Transverse colon (tissue), 4 donors: ENCODE measurements around the gene TXNDC17. TPM values are rescaled to one million over a fixed set of nuclear protein-coding genes. Genes with fewer than 3 reads are reported as not detected.
A peak's percentile ranks its signal among the peaks of the same experiment; 100 is the strongest.
"Not testable (repeated sequence)": the region's sequence is repeated elsewhere in the genome, so short reads cannot be mapped to it uniquely, and the experiment has no call there.

Experiments used
- DNase-seq: peaks from one replicate; pipeline ENCODE4 v3.0.0-alpha.2; 2019
- H3K27ac ChIP-seq, 4 donors: fragments of 200-600 bp; sonication (generic); 2 replicates each; pipeline ENCODE4 v1.5.1; 2016 to 2018; ENCODE audit warnings: inconsistent platforms in 4 of 4
- H3K27me3 ChIP-seq: fragments of 200-600 bp; sonication (generic); 2 replicates; pipeline ENCODE4 v1.5.1; 2017; ENCODE audit warnings: inconsistent platforms
- H3K36me3 ChIP-seq, 4 donors: fragments of 200-600 bp; sonication (generic); 2 replicates each; pipeline ENCODE4 v1.5.1; 2017 to 2019; ENCODE audit warnings: inconsistent platforms in 4 of 4
- H3K4me1 ChIP-seq, 4 donors: fragments of 200-600 bp; sonication (generic); 2 replicates each; pipeline ENCODE4 v1.5.1; 2017 to 2020; ENCODE audit warnings: inconsistent platforms in 4 of 4
- H3K4me3 ChIP-seq, 4 donors: fragments of 200-600 bp; sonication (generic); 1 replicate in 1 of 4; 2 replicates in 3 of 4; pipeline versions ENCODE4 v1.5.1 to v1.6.1; 2017 to 2019; ENCODE audit warnings: inconsistent platforms in 4 of 4
- H3K9me3 ChIP-seq, 2 donors: fragments of 200-600 bp; sonication (generic); 2 replicates each; pipeline ENCODE4 v1.5.1; 2017 to 2019; ENCODE audit warnings: inconsistent platforms in 2 of 2
- EP300 ChIP-seq: sonication (generic); formaldehyde crosslinking; IDR thresholded peaks from one replicate; pipeline ENCODE4 v1.6.1; 2017; ENCODE audit warnings: antibody characterized with exemption, low read depth
- POLR2A ChIP-seq: fragments of 450-650 bp; IDR thresholded peaks from one replicate; pipeline ENCODE4 v1.6.1; 2016; ENCODE audit warnings: antibody characterized with exemption, mild to moderate bottlenecking, moderate library complexity
- POLR2AphosphoS5 ChIP-seq, 3 donors: sonication (generic); formaldehyde crosslinking; IDR thresholded peaks; one replicate each; pipeline ENCODE4 v1.6.1; 2016; ENCODE audit warnings: antibody characterized with exemption in 3 of 3
- WGBS, 2 donors: methylation state at CpG; one replicate each; pipeline ENCODE4 v1.1.5; 2018; ENCODE audit warnings: low coverage in 1 of 2; 5-methylcytosine and 5-hydroxymethylcytosine counted together
- in situ Hi-C, 4 donors: fragments of 200-750 bp; cut with MboI; loops; one replicate each; pipeline versions ENCODE4 v1.15.0 to v1.15.1; 2017; ENCODE audit warnings: low sequenced_read_pairs in 3 of 4, low pct_ligation_motif_present in 1 of 4, low pct_unique_long_range_greater_than_20kb in 1 of 4
- intact Hi-C: fragments of 100-400 bp; cut with DNase I; formaldehyde crosslinking; loops from one replicate; pipeline ENCODE4 v1.15.1; 2023; ENCODE audit warnings: low total_unique reads
- total RNA-seq, 4 donors: library from RNA; depleted of rRNA; stranded (reverse); fragments of >200 nt; gene quantifications; one replicate each; pipeline ENCODE4 v1.1.0, GENCODE V29; 2016
- TF ChIP-seq, protein P1 (sequence below), 5 experiments: fragments of 200-600 bp in 3 of 5; fragments of 450-650 bp in 2 of 5; sonication (generic) in 3 of 5; IDR thresholded peaks; 1 replicate in 2 of 5; 2 replicates in 3 of 5; pipeline ENCODE4 v1.5.1; 2016 to 2017; ENCODE audit warnings: antibody characterized with exemption in 5 of 5, inconsistent platforms in 3 of 5, mild to moderate bottlenecking in 2 of 5, moderate library complexity in 1 of 5

Gene TXNDC17
- total RNA-seq, 4 donors from 2014 or later, result 60.2 to 439 (median 238) TPM

- no peak for TF ChIP-seq POLR2AphosphoS5 (IDR thresholded peaks at IDR 0.05)
- no peak for TF ChIP-seq EP300
- no peak for TF ChIP-seq POLR2A
- TF ChIP-seq, protein P1, sequence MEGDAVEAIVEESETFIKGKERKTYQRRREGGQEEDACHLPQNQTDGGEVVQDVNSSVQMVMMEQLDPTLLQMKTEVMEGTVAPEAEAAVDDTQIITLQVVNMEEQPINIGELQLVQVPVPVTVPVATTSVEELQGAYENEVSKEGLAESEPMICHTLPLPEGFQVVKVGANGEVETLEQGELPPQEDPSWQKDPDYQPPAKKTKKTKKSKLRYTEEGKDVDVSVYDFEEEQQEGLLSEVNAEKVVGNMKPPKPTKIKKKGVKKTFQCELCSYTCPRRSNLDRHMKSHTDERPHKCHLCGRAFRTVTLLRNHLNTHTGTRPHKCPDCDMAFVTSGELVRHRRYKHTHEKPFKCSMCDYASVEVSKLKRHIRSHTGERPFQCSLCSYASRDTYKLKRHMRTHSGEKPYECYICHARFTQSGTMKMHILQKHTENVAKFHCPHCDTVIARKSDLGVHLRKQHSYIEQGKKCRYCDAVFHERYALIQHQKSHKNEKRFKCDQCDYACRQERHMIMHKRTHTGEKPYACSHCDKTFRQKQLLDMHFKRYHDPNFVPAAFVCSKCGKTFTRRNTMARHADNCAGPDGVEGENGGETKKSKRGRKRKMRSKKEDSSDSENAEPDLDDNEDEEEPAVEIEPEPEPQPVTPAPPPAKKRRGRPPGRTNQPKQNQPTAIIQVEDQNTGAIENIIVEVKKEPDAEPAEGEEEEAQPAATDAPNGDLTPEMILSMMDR (IDR thresholded peaks at IDR 0.05), result no peak
- H3K9me3 ChIP-seq, result no peaks in the 10 kb centered on the region
- in situ Hi-C loops (loop anchor here in 1 of 4 donors (25.0 kb wide), 1 partner anchor 355 kb away; the partner anchor contains the start of genes BCL6B and RNASEK), intact Hi-C loops (no loop called here)
- peak overlapping the region in 1 of 4 donors; percentile 39 for H3K4me3 ChIP-seq
- no peak overlapping the region for H3K27ac ChIP-seq
- no peaks in the 10 kb centered on the region for H3K36me3 ChIP-seq
- DNase-seq, result no peak
- H3K27me3 ChIP-seq, result peaks cover 69% of the 10 kb centered on the region
- H3K4me1 ChIP-seq, result peaks cover 0 to 29% (median 12%) of the 10 kb centered on the region in 4 donors
- WGBS, 2 donors, result 71 to 80% methylated on average over 3 to 18 of the region's 18 CpGs
Observed at GRCh38 chr17:6657633-6658287, 16.9 kb downstream of the TXNDC17 start.

- DNase-seq, H3K4me3 ChIP-seq, H3K36me3 ChIP-seq, H3K27ac ChIP-seq, H3K9me3 ChIP-seq, intact Hi-C loops: not testable (repeated sequence)
- 83 to 96% methylated on average over 1 to 5 of the region's 5 CpGs for WGBS, 2 donors
- in situ Hi-C loops, result loop anchor here in 1 of 4 donors (25.0 kb wide), 1 partner anchor 354 kb away; the partner anchor contains the start of genes BCL6B and RNASEK
- H3K4me1 ChIP-seq, result peaks cover 0 to 23% (median 10%) of the 10 kb centered on the region in 4 donors
- H3K27me3 ChIP-seq, result peaks cover 74% of the 10 kb centered on the region
Observed at GRCh38 chr17:6658411-6658810, 17.6 kb downstream of the TXNDC17 start.

DNA sequence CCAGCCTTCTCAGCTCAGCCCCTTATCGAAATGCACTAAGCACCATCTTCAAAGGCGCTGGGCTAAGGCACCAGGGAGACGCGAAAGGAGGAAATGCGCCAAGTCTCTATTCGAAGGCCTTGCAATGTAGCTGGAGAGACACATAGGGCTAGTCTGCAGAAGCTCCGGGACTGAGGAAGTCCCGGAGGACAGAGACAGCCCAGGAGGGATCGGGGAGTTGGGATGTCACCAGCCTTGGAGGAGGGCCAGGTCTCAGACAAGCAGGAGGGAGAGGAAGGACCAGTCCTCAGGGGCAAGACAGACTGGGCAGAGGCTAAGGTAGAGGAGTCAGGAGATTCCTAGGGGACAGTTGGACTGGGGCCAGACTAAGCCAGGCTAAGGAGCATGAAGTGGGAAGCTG is 19.2 kb downstream of the TXNDC17 start:
- no peaks in the 10 kb centered on the region for H3K9me3 ChIP-seq
- in situ Hi-C loops (loop anchor here in 2 of 4 donors (10.0 to 25.0 kb wide), 3 partner anchors 185 to 352 kb away; partner anchors contain the start of genes BCL6B (in 1 of the 2) and RNASEK (in 1 of the 2)), intact Hi-C loops (loop anchor here (10.0 kb wide), 1 partner anchor 185 kb away; no protein-coding TSS in a partner anchor)
- no peak overlapping the region for H3K27ac ChIP-seq
- DNase-seq, result no peak
- TF ChIP-seq POLR2A (no peak), POLR2AphosphoS5 (IDR thresholded peaks at IDR 0.05) (no peak), EP300 (no peak)
- TF ChIP-seq, protein P1 (IDR thresholded peaks at IDR 0.05), result no peak
- H3K4me3 ChIP-seq, result no peak overlapping the region
- H3K4me1 ChIP-seq, result peaks cover 0 to 13% (median 3%) of the 10 kb centered on the region in 4 donors
- peaks cover 58% of the 10 kb centered on the region for H3K27me3 ChIP-seq
- H3K36me3 ChIP-seq, result no peaks in the 10 kb centered on the region
- 88% methylated on average over 9 of the region's 9 CpGs; no CpG with 5 or more reads in 1 of the 2 donors for WGBS, 2 donors

DNA sequence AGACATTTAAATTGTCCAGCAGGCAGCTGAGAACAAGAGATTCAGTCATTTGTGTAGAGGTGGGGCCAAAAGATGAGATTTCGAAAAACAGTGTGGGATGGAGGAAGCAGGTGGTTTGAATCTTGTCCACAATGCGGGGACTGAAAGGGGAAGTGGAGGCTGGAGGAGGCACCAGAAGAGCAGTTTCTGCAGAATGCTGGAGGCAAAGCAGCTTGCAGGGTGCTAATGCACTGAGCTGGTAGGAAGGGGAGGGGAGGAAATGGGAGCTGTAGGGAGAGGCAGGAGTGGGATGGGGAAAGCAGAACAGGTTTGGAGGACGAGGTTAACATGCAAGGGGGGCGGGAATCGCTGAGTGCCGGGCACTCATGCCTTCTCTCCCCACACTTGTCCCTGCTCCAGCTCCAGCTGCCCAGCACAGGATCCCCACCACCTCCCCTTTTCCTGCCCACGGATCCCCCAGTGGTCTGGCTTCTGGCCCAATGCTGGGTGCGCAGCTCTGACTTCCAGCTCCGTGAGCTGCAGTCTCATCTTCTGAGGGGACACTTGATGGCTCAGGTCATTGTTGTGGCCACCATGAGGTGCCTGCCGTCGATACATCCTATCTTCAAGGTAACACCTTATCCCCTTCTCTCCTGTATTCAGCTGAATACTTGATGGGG is 20.1 kb downstream of the TXNDC17 start:
- H3K27ac ChIP-seq, result no peak overlapping the region
- 40 to 49% methylated on average over 2 to 11 of the region's 11 CpGs for WGBS, 2 donors
- no peak for TF ChIP-seq POLR2AphosphoS5 (IDR thresholded peaks at IDR 0.05)
- H3K36me3 ChIP-seq, result no peaks in the 10 kb centered on the region
- in situ Hi-C loops, result loop anchor here in 2 of 4 donors (10.0 to 25.0 kb wide), 3 partner anchors 184 to 351 kb away; partner anchors contain the start of genes BCL6B (in 1 of the 2) and RNASEK (in 1 of the 2)
- H3K4me1 ChIP-seq, result peaks cover 0 to 8% (median 0%) of the 10 kb centered on the region in 4 donors
- no peak for DNase-seq
- peaks cover 52% of the 10 kb centered on the region for H3K27me3 ChIP-seq
- intact Hi-C loops, result loop anchor here (10.0 kb wide), 1 partner anchor 184 kb away; no protein-coding TSS in a partner anchor
- no peak overlapping the region for H3K4me3 ChIP-seq
- H3K9me3 ChIP-seq, result no peaks in the 10 kb centered on the region

GRCh38 chr17:6661464-6661848 is 20.6 kb downstream of the TXNDC17 start:
- H3K27me3 ChIP-seq, result peaks cover 50% of the 10 kb centered on the region
- intact Hi-C loops, result loop anchor here (10.0 kb wide), 1 partner anchor 183 kb away; no protein-coding TSS in a partner anchor
- H3K4me3 ChIP-seq, result no peak overlapping the region
- H3K36me3 ChIP-seq, result no peaks in the 10 kb centered on the region
- peaks cover 0 to 12% (median 2%) of the 10 kb centered on the region in 4 donors for H3K4me1 ChIP-seq
- no peak overlapping the region for H3K27ac ChIP-seq
- DNase-seq, result no peak
- 74 to 100% methylated on average over 1 to 2 of the region's 2 CpGs for WGBS, 2 donors
- TF ChIP-seq, protein P1 (IDR thresholded peaks at IDR 0.05), result no peak
- TF ChIP-seq EP300, result no peak
- no peak for TF ChIP-seq POLR2A
- no peak for TF ChIP-seq POLR2AphosphoS5 (IDR thresholded peaks at IDR 0.05)
- H3K9me3 ChIP-seq, result no peaks in the 10 kb centered on the region
- in situ Hi-C loops, result loop anchor here in 2 of 4 donors (10.0 to 25.0 kb wide), 3 partner anchors 183 to 351 kb away; partner anchors contain the start of genes BCL6B (in 1 of the 2) and RNASEK (in 1 of the 2)

GRCh38 chr17:6663200-6663599 is 22.3 kb downstream of the TXNDC17 start:
- H3K9me3 ChIP-seq, result not testable (repeated sequence)
- intact Hi-C loops, result loop anchor here (10.0 kb wide), 1 partner anchor 182 kb away; no protein-coding TSS in a partner anchor

More at GRCh38 chr17:6663200-6663599, 22.3 kb downstream of the TXNDC17 start:
- DNase-seq, H3K36me3 ChIP-seq, H3K4me3 ChIP-seq, H3K27ac ChIP-seq, H3K4me1 ChIP-seq: not testable (repeated sequence)
- WGBS, 2 donors, result 89 to 91% methylated on average over 9 to 14 of the region's 14 CpGs
- in situ Hi-C loops, result loop anchor here in 2 of 4 donors (10.0 to 25.0 kb wide), 3 partner anchors 182 to 349 kb away; partner anchors contain the start of genes BCL6B (in 1 of the 2) and RNASEK (in 1 of the 2)
- peaks cover 46% of the 10 kb centered on the region for H3K27me3 ChIP-seq
